GM06990 (cell line): ENCODE measurements around the gene CFAP100.
A peak's percentile ranks its signal among the peaks of the same experiment; 100 is the strongest.

ENCODE experiments used
- DNase-seq: peaks from one replicate; pipeline ENCODE4 v3.0.0-alpha.2; 2011; ENCODE audit not compliant: insufficient read length; ENCODE audit errors: extremely low read depth
- H3K27me3 ChIP-seq: replicated peaks from 2 replicates; pipeline ENCODE4 v1.6.0; 2011; ENCODE audit warnings: low read length; ENCODE audit not compliant: control insufficient read depth, insufficient read depth
- H3K36me3 ChIP-seq: 2 replicates; pipeline ENCODE4 v1.5.1; 2011; ENCODE audit warnings: low read length; ENCODE audit not compliant: control insufficient read depth, insufficient read depth
- H3K4me3 ChIP-seq: replicated peaks from 2 replicates; pipeline ENCODE4 v1.5.1; 2011; ENCODE audit warnings: low read depth, mild to moderate bottlenecking, control low read depth, low read length
- TF ChIP-seq, protein P1 (sequence below): IDR thresholded peaks from 2 replicates; pipeline ENCODE4 v1.5.1; 2011; ENCODE audit warnings: low read length, control low read depth, mild to moderate bottlenecking, inconsistent platforms; ENCODE audit not compliant: insufficient read depth, poor library complexity, severe bottlenecking

CFAP100 gene

DNA sequence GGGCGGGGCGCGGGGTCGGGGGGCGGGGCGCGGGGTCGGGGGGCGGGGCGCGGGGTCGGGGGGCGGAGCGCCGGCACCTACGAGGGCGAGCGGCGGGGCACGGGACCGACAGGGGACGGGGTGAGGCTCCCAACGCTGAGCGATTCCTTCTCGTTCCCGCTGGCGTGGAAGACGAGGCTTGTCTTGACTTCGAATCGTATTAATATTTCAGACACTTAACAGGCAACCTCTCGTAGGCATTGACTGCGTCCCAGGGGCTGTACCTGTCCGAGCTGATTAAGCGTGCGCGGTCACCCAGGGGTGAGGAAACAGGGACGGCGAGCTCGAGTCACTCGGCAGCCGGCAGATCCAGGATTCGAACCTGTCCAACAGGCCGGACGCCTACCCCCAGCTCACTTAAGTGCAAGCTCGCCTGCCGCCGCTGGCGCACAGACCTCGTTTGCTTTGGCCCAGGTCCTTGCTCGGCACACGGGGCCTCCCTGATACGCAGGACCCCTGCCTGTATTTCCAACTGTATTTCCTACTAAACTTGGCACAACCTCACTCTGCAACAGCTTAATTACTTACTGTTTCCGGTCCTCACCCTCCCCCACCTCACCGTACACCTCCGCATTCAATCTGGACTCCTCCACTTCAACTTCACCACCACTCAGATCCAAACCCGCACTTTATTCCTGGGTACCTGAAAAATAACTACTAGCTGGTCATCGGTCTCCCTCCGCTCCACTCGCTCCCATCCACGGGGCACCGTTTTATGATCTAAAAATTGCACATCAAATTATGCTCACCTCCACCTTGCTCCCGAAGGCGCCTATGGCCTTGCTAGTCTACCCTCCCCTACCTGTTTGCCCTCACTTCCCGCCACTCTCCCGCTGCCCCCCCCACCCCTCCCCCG, 81.7 kb downstream of the CFAP100 start:
- TF ChIP-seq, protein P1, sequence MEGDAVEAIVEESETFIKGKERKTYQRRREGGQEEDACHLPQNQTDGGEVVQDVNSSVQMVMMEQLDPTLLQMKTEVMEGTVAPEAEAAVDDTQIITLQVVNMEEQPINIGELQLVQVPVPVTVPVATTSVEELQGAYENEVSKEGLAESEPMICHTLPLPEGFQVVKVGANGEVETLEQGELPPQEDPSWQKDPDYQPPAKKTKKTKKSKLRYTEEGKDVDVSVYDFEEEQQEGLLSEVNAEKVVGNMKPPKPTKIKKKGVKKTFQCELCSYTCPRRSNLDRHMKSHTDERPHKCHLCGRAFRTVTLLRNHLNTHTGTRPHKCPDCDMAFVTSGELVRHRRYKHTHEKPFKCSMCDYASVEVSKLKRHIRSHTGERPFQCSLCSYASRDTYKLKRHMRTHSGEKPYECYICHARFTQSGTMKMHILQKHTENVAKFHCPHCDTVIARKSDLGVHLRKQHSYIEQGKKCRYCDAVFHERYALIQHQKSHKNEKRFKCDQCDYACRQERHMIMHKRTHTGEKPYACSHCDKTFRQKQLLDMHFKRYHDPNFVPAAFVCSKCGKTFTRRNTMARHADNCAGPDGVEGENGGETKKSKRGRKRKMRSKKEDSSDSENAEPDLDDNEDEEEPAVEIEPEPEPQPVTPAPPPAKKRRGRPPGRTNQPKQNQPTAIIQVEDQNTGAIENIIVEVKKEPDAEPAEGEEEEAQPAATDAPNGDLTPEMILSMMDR = no peak
- peak; percentile 67 for DNase-seq
- H3K27me3 ChIP-seq = no peaks in the 10 kb centered on the region; the same call in 1 of the 2 replicates
- peak overlapping the region; percentile 60 for H3K4me3 ChIP-seq
- H3K36me3 ChIP-seq = no peaks in the 10 kb centered on the region

DNA sequence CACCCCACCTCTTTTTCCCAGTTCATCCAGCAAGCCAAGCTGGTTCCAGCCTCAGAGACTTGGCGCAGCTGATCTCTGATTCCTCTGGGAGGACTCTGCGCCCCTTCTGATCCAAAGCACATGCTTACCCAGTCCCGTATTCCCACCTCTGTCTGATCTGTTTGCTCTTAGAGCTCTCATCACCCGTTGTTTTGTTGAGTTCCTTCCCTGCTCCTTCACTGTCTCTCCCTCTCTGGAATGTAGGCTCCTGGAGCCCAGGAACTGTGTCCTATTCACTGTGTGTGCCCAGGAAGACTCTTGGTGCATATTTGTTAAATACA, 82.3 kb downstream of the CFAP100 start:
- TF ChIP-seq, protein P1 = no peak
- H3K4me3 ChIP-seq = no peak overlapping the region

DNA sequence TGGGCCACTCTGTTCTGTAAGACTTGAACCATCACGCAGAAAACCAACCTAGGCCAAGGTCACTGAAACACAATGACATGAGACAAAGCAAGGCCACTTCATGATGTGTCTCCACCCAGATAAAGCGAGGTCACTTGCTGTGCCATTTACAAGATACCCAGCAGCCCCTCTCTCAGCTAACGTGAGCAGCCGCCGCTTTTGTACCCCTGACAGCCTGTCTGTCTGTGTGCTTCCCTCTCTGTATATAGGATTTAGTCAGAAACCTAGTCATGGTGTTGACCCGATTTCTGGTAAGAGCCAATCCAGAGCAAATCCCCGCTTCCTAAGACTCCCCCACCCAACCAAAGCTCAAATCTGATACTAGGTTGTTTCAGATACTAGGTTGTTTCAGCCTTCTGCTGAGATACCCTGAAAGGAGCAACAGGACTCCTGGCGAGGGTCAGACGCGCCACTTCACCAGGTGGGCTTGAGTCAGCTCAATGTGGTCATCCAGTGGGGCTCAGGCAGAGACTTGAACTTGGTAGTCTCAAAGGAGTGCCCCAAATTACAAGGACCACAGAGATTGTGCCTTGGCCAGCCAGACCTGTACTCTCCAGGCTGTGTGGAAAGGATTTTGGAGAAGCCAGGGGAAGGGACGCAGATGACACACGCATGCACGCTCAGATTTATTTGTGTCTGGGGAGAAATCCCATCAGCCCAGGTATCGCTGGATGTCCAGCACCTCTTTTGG, 84.0 kb downstream of the CFAP100 start:
- no peak overlapping the region for H3K4me3 ChIP-seq
- no peak for DNase-seq
- TF ChIP-seq, protein P1 = no peak
- H3K36me3 ChIP-seq = no peaks in the 10 kb centered on the region
- no peaks in the 10 kb centered on the region; the same call in 1 of the 2 replicates for H3K27me3 ChIP-seq

More for the DNA sequence above, 82.3 kb downstream of the CFAP100 start:
- Histone ChIP-seq H3K36me3 (no peaks in the 10 kb centered on the region), H3K27me3 (no peaks in the 10 kb centered on the region; the same call in 1 of the 2 replicates)
- DNase-seq = no peak

DNA sequence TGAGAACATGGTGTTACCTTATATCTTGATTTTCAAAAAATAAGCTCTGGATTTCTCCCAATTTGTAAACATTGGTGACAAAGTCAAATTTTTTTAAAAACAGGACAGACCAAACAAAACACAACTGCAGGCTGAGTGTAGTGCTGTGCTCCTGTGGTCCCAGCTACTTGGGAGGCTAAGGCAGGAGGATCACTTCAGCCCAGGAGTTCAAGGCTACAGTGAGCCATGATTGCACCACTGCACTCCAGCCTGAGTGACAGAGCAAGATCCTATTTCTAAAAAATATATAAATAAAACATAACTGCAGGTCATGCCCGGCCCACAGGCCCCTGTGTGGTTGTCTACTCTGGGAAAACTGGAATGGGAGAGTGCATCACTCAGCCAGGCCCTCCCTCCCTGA, 84.9 kb downstream of the CFAP100 start:
- DNase-seq = no peak
- TF ChIP-seq, protein P1 = no peak
- H3K4me3 ChIP-seq = no peak overlapping the region

DNA sequence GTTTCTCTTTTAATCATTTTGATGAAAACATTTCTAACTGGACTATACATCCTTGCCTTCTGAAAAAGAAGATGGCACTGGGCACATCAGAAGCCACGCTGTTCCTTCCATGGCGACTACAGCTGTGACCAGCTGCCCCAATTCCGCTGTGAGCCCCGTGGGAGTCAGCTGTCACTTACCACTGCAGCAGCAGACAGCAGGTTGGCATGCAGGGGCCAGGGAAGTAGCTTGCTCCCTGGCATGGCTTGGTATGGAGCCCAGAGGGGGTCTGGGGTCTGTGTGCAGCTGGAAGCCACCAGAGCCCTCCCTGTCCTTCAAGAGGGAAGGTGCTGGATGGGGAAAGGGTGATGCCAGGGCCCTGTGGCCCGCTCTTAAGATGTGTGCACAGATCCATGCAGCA, 85.5 kb downstream of the CFAP100 start:
- no peak for DNase-seq
- TF ChIP-seq, protein P1 = no peak
- Histone ChIP-seq H3K36me3 (no peaks in the 10 kb centered on the region), H3K4me3 (no peak overlapping the region), H3K27me3 (no peaks in the 10 kb centered on the region; the same call in 1 of the 2 replicates)

More for the DNA sequence above, 84.9 kb downstream of the CFAP100 start:
- no peaks in the 10 kb centered on the region for H3K36me3 ChIP-seq
- no peaks in the 10 kb centered on the region; the same call in 1 of the 2 replicates for H3K27me3 ChIP-seq
